GM21390 (cell line): ENCODE data around the gene EFNB2.

Experiments used
- ATAC-seq: cut with Tn5 transposase; IDR thresholded peaks from one replicate; pipeline ENCODE4 v1.9.1; 2021; ENCODE audit not compliant: unreplicated experiment

The EFNB2 gene

GRCh38 chr13:106503730-106504453 is 31.6 kb downstream of the EFNB2 start:
- ATAC-seq = no peak

GRCh38 chr13:106503272-106503671 is 32.2 kb downstream of the EFNB2 start:
- ATAC-seq = no peak

GRCh38 chr13:106500445-106500844 is 35.0 kb downstream of the EFNB2 start:
- no peak for ATAC-seq

GRCh38 chr13:106499896-106500295 is 35.6 kb downstream of the EFNB2 start:
- ATAC-seq = peak; percentile 69

- no peak for ATAC-seq
These were observed 36.3 kb downstream of the EFNB2 start for GRCh38 chr13:106499113-106499512.

GRCh38 chr13:106498571-106498970 is 36.9 kb downstream of the EFNB2 start:
- no peak for ATAC-seq

GRCh38 chr13:106498158-106498557 is 37.3 kb downstream of the EFNB2 start:
- no peak for ATAC-seq

- ATAC-seq = no peak
These were observed 38.4 kb downstream of the EFNB2 start for GRCh38 chr13:106497079-106497478.

- no peak for ATAC-seq
These were observed 39.1 kb downstream of the EFNB2 start for GRCh38 chr13:106496072-106496997.

GRCh38 chr13:106494936-106495335 is 40.5 kb downstream of the EFNB2 start:
- ATAC-seq = no peak

- ATAC-seq = no peak
These were observed 41.0 kb downstream of the EFNB2 start for GRCh38 chr13:106494506-106494905.

- peak; percentile 88 for ATAC-seq
These were observed 41.8 kb downstream of the EFNB2 start for GRCh38 chr13:106493533-106494220.

GRCh38 chr13:106492588-106493475 is 42.6 kb downstream of the EFNB2 start:
- no peak for ATAC-seq

- ATAC-seq = no peak
These were observed 43.4 kb downstream of the EFNB2 start for GRCh38 chr13:106491928-106492587.

- ATAC-seq = no peak
These were observed 44.0 kb downstream of the EFNB2 start for GRCh38 chr13:106491463-106491862.

- ATAC-seq = no peak
These were observed 44.7 kb downstream of the EFNB2 start for GRCh38 chr13:106490569-106491321.

GRCh38 chr13:106489849-106490568 is 45.5 kb downstream of the EFNB2 start:
- no peak for ATAC-seq

GRCh38 chr13:106488686-106489085 is 46.8 kb downstream of the EFNB2 start:
- no peak for ATAC-seq

- no peak for ATAC-seq
These were observed 47.4 kb downstream of the EFNB2 start for GRCh38 chr13:106488076-106488475.
